Kidney (tissue), 14 donors: ENCODE data around the gene PTPRM. TPM values are rescaled to one million over a fixed set of nuclear protein-coding genes. Genes with fewer than 3 reads are reported as not detected.

Experiments
- DNase-seq, 5 donors: peaks; one replicate each; pipeline ENCODE4 v3.0.0-alpha.2; 2013 to 2020
- FAIRE-seq: peaks from 2 replicates; lab custom pipeline; 2012; peaks lifted over from hg19 to GRCh38; lab: Jason Lieb, UNC
- H3K27ac ChIP-seq, 2 donors: one replicate each; pipeline ENCODE4 v1.7.0; 2013; ENCODE audit warnings: low read depth in 2 of 2, low read length in 2 of 2, inconsistent platforms in 1 of 2
- H3K27me3 ChIP-seq: one replicate; pipeline ENCODE4 v1.7.1; 2013; ENCODE audit warnings: low read length, inconsistent platforms; ENCODE audit not compliant: control insufficient read depth, insufficient read depth
- H3K36me3 ChIP-seq, 3 donors: one replicate each; pipeline versions ENCODE4 v1.7.0 to v1.7.1; 2013; ENCODE audit warnings: low read length in 3 of 3, control low read depth in 1 of 3, inconsistent platforms in 1 of 3; ENCODE audit not compliant: insufficient read depth in 3 of 3, control insufficient read depth in 2 of 3
- H3K4me1 ChIP-seq, 3 donors: one replicate each; pipeline versions ENCODE4 v1.7.0 to v1.7.1; 2013; ENCODE audit warnings: low read length in 3 of 3, inconsistent platforms in 1 of 3, low read depth in 1 of 3; ENCODE audit not compliant: control insufficient read depth in 2 of 3, insufficient read depth in 2 of 3
- H3K4me3 ChIP-seq, 3 donors: one replicate each; pipeline versions ENCODE4 v1.7.0 to v1.8.1; 2013; ENCODE audit warnings: low read length in 3 of 3, control low read depth in 1 of 3, inconsistent platforms in 1 of 3
- H3K9ac ChIP-seq, 3 donors: one replicate each; pipeline versions ENCODE4 v1.7.0 to v1.7.1; 2013; ENCODE audit warnings: low read length in 3 of 3, control low read depth in 1 of 3, inconsistent platforms in 1 of 3
- H3K9me3 ChIP-seq, 3 donors: one replicate each; pipeline versions ENCODE4 v1.7.0 to v1.7.1; 2013; ENCODE audit warnings: low read length in 3 of 3, control low read depth in 1 of 3, inconsistent platforms in 1 of 3; ENCODE audit not compliant: control insufficient read depth in 2 of 3, insufficient read depth in 1 of 3
- intact Hi-C: fragments of 100-400 bp; cut with DNase I; formaldehyde crosslinking; loops from one replicate; pipeline ENCODE4 v1.11.1; 2022
- polyA plus RNA-seq: library from polyadenylated mRNA; stranded (reverse); fragments of 350-450 nt; fragmentation: Illumina TruSeq; extraction: RNeasy Lipid Tissue Mini Kit (QIAGEN cat#74804); gene quantifications from one replicate; pipeline ENCODE4 v1.2.3, GENCODE V29; 2014; ENCODE audit warnings: low read depth, low replicate concordance; ENCODE audit not compliant: insufficient read depth
- total RNA-seq: library from RNA; stranded (reverse); fragmentation: NEBNext Ultra II Directional; extraction: Animal tissue kit (Norgen Biotek cat#: 25700); gene quantifications from one replicate; pipeline ENCODE4 v1.2.1, GENCODE V29; 2021
- TF ChIP-seq, protein P1 (sequence below): IDR thresholded peaks from 3 replicates; pipeline ENCODE4 v1.5.1; 2012; ENCODE audit warnings: mild to moderate bottlenecking, moderate library complexity, borderline replicate concordance; ENCODE audit not compliant: insufficient read depth; ENCODE audit errors: extremely low read depth
- donor health status: control.
- donor health status: control.
- donor health status: control.
- donor health status: control.
- donor health status: control.
- donor health status: DM: yes; HTN: yes; CAD: no.
- donor health status: Normal renal cell carcinoma (clear cell type).

PTPRM gene
- total and polyA plus RNA-seq, 2 donors from 2014 or later, result 52.4 to 98.9 TPM

DNA sequence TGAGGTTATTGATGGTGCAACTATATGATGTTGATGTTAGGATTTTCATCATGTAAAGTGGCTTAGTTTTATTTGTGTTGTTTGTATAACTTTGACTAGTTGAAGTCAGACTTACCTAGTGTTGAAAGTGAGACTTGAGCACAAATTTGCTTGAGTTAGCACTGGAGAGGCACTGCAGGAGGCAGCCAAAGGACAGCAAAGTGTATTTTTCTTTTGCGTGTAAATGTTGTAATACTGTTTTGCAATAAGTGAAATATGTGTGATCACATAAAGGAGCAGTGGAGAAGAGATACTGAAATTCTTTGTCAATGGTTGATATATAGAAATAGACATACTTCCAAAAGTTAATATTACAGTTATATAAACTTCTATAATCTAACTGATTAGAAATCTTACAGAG, 710.2 kb downstream of the PTPRM start:
- Histone ChIP-seq H3K27me3 (no peaks in the 10 kb centered on the region), H3K9me3 (no peaks in the 10 kb centered on the region), H3K9ac (no peak overlapping the region), H3K4me1 (no peaks in the 10 kb centered on the region), H3K27ac (no peak overlapping the region), H3K4me3 (no peak overlapping the region), H3K36me3 (no peaks in the 10 kb centered on the region)
- intact Hi-C loops, result no loop called here
- FAIRE-seq (no peak), DNase-seq (no peak)
- TF ChIP-seq, protein P1, sequence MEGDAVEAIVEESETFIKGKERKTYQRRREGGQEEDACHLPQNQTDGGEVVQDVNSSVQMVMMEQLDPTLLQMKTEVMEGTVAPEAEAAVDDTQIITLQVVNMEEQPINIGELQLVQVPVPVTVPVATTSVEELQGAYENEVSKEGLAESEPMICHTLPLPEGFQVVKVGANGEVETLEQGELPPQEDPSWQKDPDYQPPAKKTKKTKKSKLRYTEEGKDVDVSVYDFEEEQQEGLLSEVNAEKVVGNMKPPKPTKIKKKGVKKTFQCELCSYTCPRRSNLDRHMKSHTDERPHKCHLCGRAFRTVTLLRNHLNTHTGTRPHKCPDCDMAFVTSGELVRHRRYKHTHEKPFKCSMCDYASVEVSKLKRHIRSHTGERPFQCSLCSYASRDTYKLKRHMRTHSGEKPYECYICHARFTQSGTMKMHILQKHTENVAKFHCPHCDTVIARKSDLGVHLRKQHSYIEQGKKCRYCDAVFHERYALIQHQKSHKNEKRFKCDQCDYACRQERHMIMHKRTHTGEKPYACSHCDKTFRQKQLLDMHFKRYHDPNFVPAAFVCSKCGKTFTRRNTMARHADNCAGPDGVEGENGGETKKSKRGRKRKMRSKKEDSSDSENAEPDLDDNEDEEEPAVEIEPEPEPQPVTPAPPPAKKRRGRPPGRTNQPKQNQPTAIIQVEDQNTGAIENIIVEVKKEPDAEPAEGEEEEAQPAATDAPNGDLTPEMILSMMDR, result no peak

- no peaks in the 10 kb centered on the region for H3K27me3 ChIP-seq
- no peaks in the 10 kb centered on the region for H3K36me3 ChIP-seq
- no peak overlapping the region for H3K9ac ChIP-seq
- TF ChIP-seq, protein P1, result no peak
- FAIRE-seq (no peak), DNase-seq (no peak)
- no peak overlapping the region for H3K4me3 ChIP-seq
- intact Hi-C loops, result no loop called here
- H3K27ac ChIP-seq, result no peak overlapping the region
- H3K4me1 ChIP-seq, result no peaks in the 10 kb centered on the region
- H3K9me3 ChIP-seq, result no peaks in the 10 kb centered on the region
These were observed 712.2 kb downstream of the PTPRM start for GRCh38 chr18:8279346-8279745.

DNA sequence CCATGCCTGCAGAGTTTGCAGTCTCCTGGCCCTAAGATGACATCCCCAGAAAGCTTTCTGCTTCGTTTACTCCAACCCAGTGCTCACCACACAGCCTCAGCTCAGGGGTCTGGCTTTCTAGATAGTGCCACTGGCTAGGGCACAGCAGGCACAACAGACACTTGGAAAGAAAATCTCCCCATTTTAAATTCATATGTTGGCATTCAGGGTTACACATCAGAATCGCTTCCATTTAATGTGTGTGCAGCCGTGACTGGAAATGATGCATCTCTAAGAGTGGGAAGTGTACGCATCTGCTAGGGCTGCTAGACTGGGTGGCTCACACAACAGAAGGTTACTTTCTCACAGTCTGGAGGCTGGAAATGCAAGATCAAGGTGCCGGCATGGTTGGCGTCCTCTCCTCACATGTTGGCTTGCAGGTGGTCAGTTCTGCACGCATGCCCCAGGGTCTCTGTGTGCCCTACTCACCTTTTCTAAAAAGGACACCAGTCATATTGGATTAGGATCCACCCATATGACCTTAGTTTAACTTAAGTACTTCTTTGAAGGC, 712.7 kb downstream of the PTPRM start:
- Histone ChIP-seq H3K36me3 (no peaks in the 10 kb centered on the region), H3K27ac (no peak overlapping the region), H3K9ac (no peak overlapping the region), H3K9me3 (no peaks in the 10 kb centered on the region), H3K27me3 (no peaks in the 10 kb centered on the region), H3K4me1 (no peaks in the 10 kb centered on the region), H3K4me3 (no peak overlapping the region)
- FAIRE-seq (no peak), DNase-seq (no peak)
- intact Hi-C loops, result no loop called here
- TF ChIP-seq, protein P1, result no peak
